ENCODE results near the gene TEX35. TPM values are rescaled to one million over a fixed set of nuclear protein-coding genes. Genes with fewer than 3 reads are reported as not detected.
"Not testable (repeated sequence)": the region's sequence is repeated elsewhere in the genome, so short reads cannot be mapped to it uniquely, and the experiment has no call there.

The TEX35 gene
- total and polyA plus RNA-seq, 12 donors = 0.03 to 0.56 (median 0.09) TPM; not detected in 9

- DNase-seq (no peak), ATAC-seq (no peak)
- peaks cover 0 to 6% (median 0%) of the 10 kb centered on the region in 9 donors for H3K4me1 ChIP-seq
- WGBS, 2 donors = 89 to 94% methylated on average over 5 of the region's 5 CpGs
- H3K27me3 ChIP-seq = no peaks in the 10 kb centered on the region
- TF ChIP-seq, protein P1, sequence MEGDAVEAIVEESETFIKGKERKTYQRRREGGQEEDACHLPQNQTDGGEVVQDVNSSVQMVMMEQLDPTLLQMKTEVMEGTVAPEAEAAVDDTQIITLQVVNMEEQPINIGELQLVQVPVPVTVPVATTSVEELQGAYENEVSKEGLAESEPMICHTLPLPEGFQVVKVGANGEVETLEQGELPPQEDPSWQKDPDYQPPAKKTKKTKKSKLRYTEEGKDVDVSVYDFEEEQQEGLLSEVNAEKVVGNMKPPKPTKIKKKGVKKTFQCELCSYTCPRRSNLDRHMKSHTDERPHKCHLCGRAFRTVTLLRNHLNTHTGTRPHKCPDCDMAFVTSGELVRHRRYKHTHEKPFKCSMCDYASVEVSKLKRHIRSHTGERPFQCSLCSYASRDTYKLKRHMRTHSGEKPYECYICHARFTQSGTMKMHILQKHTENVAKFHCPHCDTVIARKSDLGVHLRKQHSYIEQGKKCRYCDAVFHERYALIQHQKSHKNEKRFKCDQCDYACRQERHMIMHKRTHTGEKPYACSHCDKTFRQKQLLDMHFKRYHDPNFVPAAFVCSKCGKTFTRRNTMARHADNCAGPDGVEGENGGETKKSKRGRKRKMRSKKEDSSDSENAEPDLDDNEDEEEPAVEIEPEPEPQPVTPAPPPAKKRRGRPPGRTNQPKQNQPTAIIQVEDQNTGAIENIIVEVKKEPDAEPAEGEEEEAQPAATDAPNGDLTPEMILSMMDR (IDR thresholded peaks at IDR 0.05) = no peak
- H3K9me3 ChIP-seq = no peaks in the 10 kb centered on the region
- intact Hi-C loops (cut with DNase I) = loop anchor here in 7 of 10 donors (5.0 to 10.0 kb wide), 2 partner anchors 191 to 198 kb away; no protein-coding TSS in a partner anchor
- no peak overlapping the region for H3K27ac ChIP-seq
- no peaks in the 10 kb centered on the region for H3K36me3 ChIP-seq
- no peak overlapping the region for H3K4me3 ChIP-seq
These were observed 10.1 kb upstream of the TEX35 start for GRCh38 chr1:178502856-178503255.

DNA sequence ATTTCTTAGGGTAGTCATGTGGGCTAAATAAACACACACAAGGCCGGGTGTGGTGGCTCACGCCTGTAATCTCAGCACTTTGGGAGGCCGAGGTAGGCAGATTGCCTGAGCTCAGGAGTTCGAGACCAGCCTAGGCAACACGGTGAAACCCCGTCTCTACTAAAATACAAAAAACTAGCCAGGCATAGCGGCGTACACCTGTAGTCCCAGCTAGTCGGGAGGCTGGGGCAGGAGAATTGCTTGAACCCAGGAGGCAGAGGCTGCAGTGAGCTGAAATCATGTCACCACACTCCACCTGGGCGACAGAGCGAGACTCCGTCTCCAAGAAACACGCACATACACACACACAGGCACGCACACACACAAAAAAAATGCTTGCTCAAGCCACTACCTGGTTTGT, 9.6 kb upstream of the TEX35 start:
- not testable (repeated sequence) for H3K9me3 ChIP-seq, H3K4me1 ChIP-seq, H3K27ac ChIP-seq, H3K27me3 ChIP-seq, H3K4me3 ChIP-seq, DNase-seq, ATAC-seq, H3K36me3 ChIP-seq
- intact Hi-C loops (cut with DNase I) = loop anchor here in 7 of 10 donors (5.0 to 10.0 kb wide), 2 partner anchors 191 to 199 kb away; no protein-coding TSS in a partner anchor
- 96% methylated on average over 14 of the region's 14 CpGs for WGBS, 2 donors

GRCh38 chr1:178503849-178504248, 9.1 kb upstream of the TEX35 start:
- H3K9me3 ChIP-seq = no peaks in the 10 kb centered on the region
- intact Hi-C loops (cut with DNase I) = loop anchor here in 7 of 10 donors (5.0 to 10.0 kb wide), 2 partner anchors 192 to 199 kb away; no protein-coding TSS in a partner anchor
- no peak overlapping the region for H3K27ac ChIP-seq
- H3K36me3 ChIP-seq = no peaks in the 10 kb centered on the region
- ATAC-seq (no peak), DNase-seq (no peak)
- TF ChIP-seq, protein P1 (IDR thresholded peaks at IDR 0.05) = no peak
- peaks cover 0 to 6% (median 0%) of the 10 kb centered on the region in 9 donors for H3K4me1 ChIP-seq
- no peaks in the 10 kb centered on the region for H3K27me3 ChIP-seq
- no peak overlapping the region for H3K4me3 ChIP-seq
- WGBS, 2 donors = 75 to 82% methylated on average over 6 of the region's 6 CpGs

DNA sequence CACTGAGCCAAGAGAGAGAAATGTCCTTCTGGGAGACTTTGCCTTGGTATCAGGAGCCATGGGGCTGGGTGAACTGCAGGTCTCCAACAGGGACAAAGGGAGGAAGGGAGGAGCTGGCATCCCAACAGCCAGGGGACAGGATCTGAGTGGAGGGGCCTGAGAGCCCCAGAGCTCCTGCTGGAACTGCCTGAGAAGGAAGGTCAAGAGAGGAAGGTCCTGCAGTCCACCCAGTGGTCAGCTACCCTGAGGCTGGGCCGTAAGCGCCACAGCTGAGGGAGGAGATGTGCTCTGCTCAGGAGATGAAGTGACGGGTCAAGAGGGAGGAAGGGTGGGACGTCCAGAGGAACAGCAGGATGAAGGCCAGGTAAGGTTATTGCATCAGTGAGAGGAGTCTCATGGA, 8.6 kb upstream of the TEX35 start:
- Histone ChIP-seq H3K4me1 (peaks cover 0 to 6% (median 0%) of the 10 kb centered on the region in 9 donors), H3K4me3 (no peak overlapping the region), H3K9me3 (no peaks in the 10 kb centered on the region), H3K27me3 (no peaks in the 10 kb centered on the region), H3K27ac (no peak overlapping the region), H3K36me3 (no peaks in the 10 kb centered on the region)
- ATAC-seq (no peak), DNase-seq (no peak)
- intact Hi-C loops (cut with DNase I) = loop anchor here in 7 of 10 donors (5.0 to 10.0 kb wide), 2 partner anchors 192 to 199 kb away; no protein-coding TSS in a partner anchor
- TF ChIP-seq, protein P1 (IDR thresholded peaks at IDR 0.05) = no peak
- WGBS, 2 donors = 65 to 68% methylated on average over 4 of the region's 4 CpGs

DNA sequence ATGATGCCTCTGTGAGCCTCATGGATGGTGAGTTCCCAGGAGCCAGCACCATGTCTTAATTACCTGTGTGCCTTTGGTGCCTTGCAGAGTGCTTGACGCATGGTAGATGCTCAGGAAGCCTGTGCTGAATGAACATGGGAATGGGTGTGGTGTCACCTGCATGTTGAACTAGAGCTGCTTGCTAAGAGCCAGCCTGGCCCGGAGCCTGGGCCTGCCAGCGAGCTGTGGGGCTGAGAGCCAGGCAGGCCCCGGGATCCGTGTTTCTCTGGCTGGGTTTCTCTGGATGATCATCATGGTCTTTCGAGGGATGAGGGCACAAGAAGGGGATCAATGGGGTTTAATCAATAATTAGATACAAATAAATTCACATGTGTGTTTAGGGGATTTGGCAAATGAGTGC, 6.7 kb upstream of the TEX35 start:
- Histone ChIP-seq H3K36me3 (no peaks in the 10 kb centered on the region), H3K4me3 (no peak overlapping the region), H3K27me3 (no peaks in the 10 kb centered on the region), H3K9me3 (no peaks in the 10 kb centered on the region), H3K27ac (no peak overlapping the region), H3K4me1 (peaks cover 0 to 12% (median 0%) of the 10 kb centered on the region in 9 donors)
- intact Hi-C loops (cut with DNase I) = loop anchor here in 2 of 10 donors (5.0 to 10.0 kb wide), 2 partner anchors 201 to 204 kb away; no protein-coding TSS in a partner anchor
- ATAC-seq (peak in 5 of 8 donors; percentile 23 to 50 (median 41)), DNase-seq (no peak)
- WGBS, 2 donors = 63 to 66% methylated on average over 6 of the region's 6 CpGs
- TF ChIP-seq, protein P1 (IDR thresholded peaks at IDR 0.05) = no peak

Measured in heart right ventricle (tissue), 16 donors.